HL-60 (cell line): ENCODE data around the gene AVPI1.

Source experiments
- DNase-seq, 2 experiments: peaks; one replicate each; pipeline ENCODE4 v3.0.0-alpha.2; 2010 to 2020; ENCODE audit warnings: low read depth in 1 of 2, low spot score in 1 of 2
- H3K27ac ChIP-seq: fragments of 250-450 bp; sonication (Bioruptor Pico); replicated peaks from 2 replicates; pipeline ENCODE4 v1.5.1; 2020; ENCODE audit warnings: mild to moderate bottlenecking, moderate library complexity
- H3K27me3 ChIP-seq: fragments of 250-450 bp; sonication (Bioruptor Pico); 2 replicates; pipeline ENCODE4 v1.5.1; 2021; ENCODE audit warnings: mild to moderate bottlenecking, moderate library complexity; ENCODE audit not compliant: insufficient read depth, poor library complexity, severe bottlenecking
- H3K4me3 ChIP-seq: replicated peaks from 2 replicates; pipeline ENCODE4 v1.5.1; 2011; ENCODE audit warnings: mild to moderate bottlenecking, control low read depth, low read length; ENCODE audit not compliant: insufficient read depth
- CTCF ChIP-seq: IDR thresholded peaks from one replicate; pipeline ENCODE4 v1.5.1; 2011; ENCODE audit warnings: low read length, control low read depth, inconsistent platforms; ENCODE audit not compliant: insufficient read depth
- GABPA ChIP-seq: IDR thresholded peaks from 2 replicates; pipeline ENCODE4 v1.6.1; 2012; ENCODE audit warnings: low read depth
- POLR2AphosphoS5 ChIP-seq: IDR thresholded peaks from 2 replicates; pipeline ENCODE4 v1.6.1; 2012; ENCODE audit warnings: low read depth
- REST ChIP-seq: IDR thresholded peaks from 2 replicates; pipeline ENCODE4 v1.6.1; 2012; ENCODE audit warnings: low read depth; ENCODE audit not compliant: insufficient replicate concordance
- SPI1 ChIP-seq: IDR thresholded peaks from 2 replicates; pipeline ENCODE4 v1.6.1; 2012; ENCODE audit warnings: low read depth, mild to moderate bottlenecking, borderline replicate concordance

Gene AVPI1

GRCh38 chr10:97718178-97718577 is 31.1 kb upstream of the AVPI1 start:
- no peak for TF ChIP-seq CTCF
- no peak for TF ChIP-seq GABPA
- TF ChIP-seq SPI1, result peak; percentile 88

GRCh38 chr10:97717627-97718026 is 30.6 kb upstream of the AVPI1 start:
- H3K27ac ChIP-seq, result no peak overlapping the region
- TF ChIP-seq CTCF, result no peak
- TF ChIP-seq GABPA, result no peak
- no peak for TF ChIP-seq POLR2AphosphoS5
- TF ChIP-seq REST, result no peak
- no peak for TF ChIP-seq SPI1
- H3K4me3 ChIP-seq, result no peak overlapping the region
- H3K27me3 ChIP-seq, result no peaks in the 10 kb centered on the region
- DNase-seq, result no peak

More at GRCh38 chr10:97718178-97718577, 31.1 kb upstream of the AVPI1 start:
- DNase-seq, result peak in 1 of 2 experiments; percentile 50
- Histone ChIP-seq H3K27me3 (no peaks in the 10 kb centered on the region), H3K27ac (no peak overlapping the region), H3K4me3 (no peak overlapping the region)

- Histone ChIP-seq H3K4me3 (no peak overlapping the region; the same call in 1 of the 2 replicates), H3K27me3 (no peaks in the 10 kb centered on the region), H3K27ac (no peak overlapping the region)
- TF ChIP-seq SPI1 (no peak), REST (no peak), POLR2AphosphoS5 (no peak), CTCF (no peak), GABPA (no peak)
- DNase-seq, result no peak
Observed at GRCh38 chr10:97715259-97715874, 28.3 kb upstream of the AVPI1 start.
